ENCODE results near the gene ILF2. TPM values are rescaled to one million over a fixed set of nuclear protein-coding genes. Genes with fewer than 3 reads are reported as not detected.
A peak's percentile ranks its signal among the peaks of the same experiment; 100 is the strongest.

Gene ILF2
- total and polyA plus RNA-seq, 2 of the 13 experiments (the other 11 are each of a cell fraction or from before 2014, with no cell fraction given): 292 to 366 TPM

GRCh38 chr1:153626477-153626903 lies 44.3 kb downstream of the ILF2 start:
- Histone ChIP-seq H3K4me3 (replicated peaks in 1 of 3; ENCODE audit: insufficient read depth in 1 of 3, low read depth in 2 of 3, low read length in 3 of 3) (peak overlapping the region; percentile 63 to 84 (median 74)), H3K9me3 (ENCODE audit: low read length) (no peaks in the 10 kb centered on the region), H4K20me1 (ENCODE audit: insufficient read depth, low read length) (no peaks in the 10 kb centered on the region), H3K4me1 (ENCODE audit: insufficient read depth, low read length) (peaks cover 49% of the 10 kb centered on the region), H3K4me2 (ENCODE audit: low read depth, low read length) (peak overlapping the region; percentile 91), H3K27ac (ENCODE audit: extremely low read length, insufficient read depth, low read length) (peak overlapping the region; percentile 75), H3K36me3 (replicated peaks in 1 of 2; ENCODE audit: control insufficient read depth in 1 of 2, insufficient read depth in 2 of 2, low read length in 2 of 2) (peaks cover 2 to 3% of the 10 kb centered on the region in 2 experiments; a peak in 2 of 5 replicates), H3K27me3 (ENCODE audit: control insufficient read depth in 1 of 2, insufficient read depth in 2 of 2, low read length in 2 of 2) (no peaks in the 10 kb centered on the region), H3K79me2 (ENCODE audit: insufficient read depth, low read length) (peaks cover 34% of the 10 kb centered on the region), H3K9ac (ENCODE audit: insufficient read depth, low read depth, low read length) (peak overlapping the region; percentile 78), H2AFZ (ENCODE audit: low read length) (no peak overlapping the region)
- ChIA-PET POLR2A (interaction anchor here (0.9 to 15.2 kb wide), 17 partner anchors 8 to 143 kb away, joined by 3 to 390 read pairs (median 8); partner anchors contain the start of genes INTS3, S100A14, S100A16 and S100A6), CTCF (ENCODE audit: low intra/inter-chr PET ratio, low total read pairs) (interaction anchor here (2.0 kb wide), 1 partner anchor 54 kb away, joined by 18 read pairs; no protein-coding TSS in a partner anchor)
- no CpG with 5 or more reads among the region's 3 CpGs for WGBS (ENCODE audit: low lambda C conversion rate)
- intact Hi-C loops (cut with micrococcal nuclease; ENCODE audit: unreplicated experiment) (loop anchor here (2.0 to 5.0 kb wide), 2 partner anchors 18 to 114 kb away; no protein-coding TSS in a partner anchor), in situ Hi-C loops (cut with HindIII; ENCODE audit: extremely low pct_ligation_motif_present, low pct_unique_long_range_greater_than_20kb) (loop anchor here (5.0 kb wide), 2 partner anchors 54 to 119 kb away; no protein-coding TSS in a partner anchor)
- FAIRE-seq (no peak), DNase-seq (ENCODE audit: low spot score) (no peak), ATAC-seq (no peak)
- TF ChIP-seq ZNF788 (CRISPR knock-in tag; IDR thresholded peaks at IDR 0.05; ENCODE audit: borderline replicate concordance) (0 out of 2 replicates have a peak, but pooled peaks have one; percentile 24), NCOA5 (CRISPR knock-in tag; IDR thresholded peaks at IDR 0.05) (no peak)
- BruUV-seq (replicated peaks): no TSS peak

GRCh38 chr1:153624965-153625611 lies 45.7 kb downstream of the ILF2 start:
- Histone ChIP-seq H3K9ac (ENCODE audit: insufficient read depth, low read depth, low read length) (no peak overlapping the region), H4K20me1 (ENCODE audit: insufficient read depth, low read length) (no peaks in the 10 kb centered on the region), H3K4me1 (ENCODE audit: insufficient read depth, low read length) (peaks cover 35% of the 10 kb centered on the region), H3K27ac (ENCODE audit: extremely low read length, insufficient read depth, low read length) (no peak overlapping the region), H3K79me2 (ENCODE audit: insufficient read depth, low read length) (peaks cover 29% of the 10 kb centered on the region), H3K9me3 (ENCODE audit: low read length) (no peaks in the 10 kb centered on the region), H2AFZ (ENCODE audit: low read length) (no peak overlapping the region), H3K4me2 (ENCODE audit: low read depth, low read length) (no peak overlapping the region), H3K27me3 (ENCODE audit: control insufficient read depth in 1 of 2, insufficient read depth in 2 of 2, low read length in 2 of 2) (no peaks in the 10 kb centered on the region), H3K36me3 (replicated peaks in 1 of 2; ENCODE audit: control insufficient read depth in 1 of 2, insufficient read depth in 2 of 2, low read length in 2 of 2) (peaks cover 2 to 3% of the 10 kb centered on the region in 2 experiments; a peak in 2 of 5 replicates), H3K4me3 (replicated peaks in 1 of 3; ENCODE audit: insufficient read depth in 1 of 3, low read depth in 2 of 3, low read length in 3 of 3) (no peak overlapping the region)
- ChIA-PET POLR2A (interaction anchor here (15.2 kb wide), 1 partner anchor 14 kb away, joined by 390 read pairs; the partner anchor contains the start of genes S100A14 and S100A16), CTCF (ENCODE audit: low intra/inter-chr PET ratio, low total read pairs) (no interaction called here)
- DNase-seq (ENCODE audit: low spot score) (no peak), ATAC-seq (no peak), FAIRE-seq (no peak)
- no TSS peak for BruUV-seq (replicated peaks)
- in situ Hi-C loops (cut with HindIII; ENCODE audit: extremely low pct_ligation_motif_present, low pct_unique_long_range_greater_than_20kb): loop anchor here (5.0 kb wide), 2 partner anchors 53 to 118 kb away; no protein-coding TSS in a partner anchor
- TF ChIP-seq ZBTB43 (CRISPR knock-in tag; conservative IDR thresholded peaks at IDR 0.05) (no peak), ZNF709 (CRISPR knock-in tag; IDR thresholded peaks at IDR 0.05) (no peak), TRIM22 (IDR thresholded peaks at IDR 0.05) (no peak), HNF1B (CRISPR knock-in tag; IDR thresholded peaks at IDR 0.05) (no peak)
- intact Hi-C loops (cut with micrococcal nuclease; ENCODE audit: unreplicated experiment): loop anchor here (5.0 kb wide), 1 partner anchor 113 kb away; no protein-coding TSS in a partner anchor
- 94% methylated on average over 10 of the region's 10 CpGs for WGBS (ENCODE audit: low lambda C conversion rate)
